ENCODE data around the gene UFC1.
"Not testable (repeated sequence)": the region's sequence is repeated elsewhere in the genome, so short reads cannot be mapped to it uniquely, and the experiment has no call there.

The UFC1 gene

GRCh38 chr1:161153682-161154337 lies at the start of gene UFC1:
UFC1 (plus strand) TSS chr1:161153978; CDS start chr1:161153998, 20 bp downstream.
- peak; percentile 87 for DNase-seq (ENCODE audit: low read depth, low spot score)

GRCh38 chr1:161106431-161106830 lies 47.3 kb upstream of the UFC1 start:
- DNase-seq (ENCODE audit: low read depth, low spot score), result no peak

GRCh38 chr1:161111117-161111516 lies 42.7 kb upstream of the UFC1 start:
- no peak for DNase-seq (ENCODE audit: low read depth, low spot score)

GRCh38 chr1:161111527-161111926 lies 42.3 kb upstream of the UFC1 start:
- no peak for DNase-seq (ENCODE audit: low read depth, low spot score)

GRCh38 chr1:161113915-161114314 lies 39.9 kb upstream of the UFC1 start:
- no peak for DNase-seq (ENCODE audit: low read depth, low spot score)

GRCh38 chr1:161114556-161114955 lies 39.2 kb upstream of the UFC1 start:
- DNase-seq (ENCODE audit: low read depth, low spot score), result no peak

GRCh38 chr1:161115132-161115711 lies 38.6 kb upstream of the UFC1 start:
- no peak for DNase-seq (ENCODE audit: low read depth, low spot score)

- DNase-seq (ENCODE audit: low read depth, low spot score), result not testable (repeated sequence)
These were observed 37.8 kb upstream of the UFC1 start for GRCh38 chr1:161115961-161116360.

- DNase-seq (ENCODE audit: low read depth, low spot score), result peak; percentile 94
These were observed 35.8 kb upstream of the UFC1 start, which contains the start of the genes NIT1 and PFDN2 for GRCh38 chr1:161117759-161118581. NIT1 (plus strand) TSS chr1:161118105; CDS start chr1:161118177, 72 bp downstream. PFDN2 (minus strand) TSS chr1:161118037; CDS start chr1:161118026, 11 bp downstream.

GRCh38 chr1:161119092-161119903 lies 34.5 kb upstream of the UFC1 start:
- peak; percentile 72 for DNase-seq (ENCODE audit: low read depth, low spot score)

- DNase-seq (ENCODE audit: low read depth, low spot score), result no peak
These were observed 32.6 kb upstream of the UFC1 start for GRCh38 chr1:161121042-161121650.

GRCh38 chr1:161121834-161122233 lies 31.9 kb upstream of the UFC1 start:
- no peak for DNase-seq (ENCODE audit: low read depth, low spot score)

GRCh38 chr1:161122967-161123366 lies 30.8 kb upstream of the UFC1 start:
- DNase-seq (ENCODE audit: low read depth, low spot score), result no peak

- no peak for DNase-seq (ENCODE audit: low read depth, low spot score)
These were observed 26.1 kb upstream of the UFC1 start for GRCh38 chr1:161127649-161128048.

- DNase-seq (ENCODE audit: low read depth, low spot score), result no peak
These were observed 25.0 kb upstream of the UFC1 start for GRCh38 chr1:161128591-161129420.

- DNase-seq (ENCODE audit: low read depth, low spot score), result no peak
These were observed 23.5 kb upstream of the UFC1 start for GRCh38 chr1:161130266-161130665.

- DNase-seq (ENCODE audit: low read depth, low spot score), result peak; percentile 16
These were observed 22.0 kb upstream of the UFC1 start for GRCh38 chr1:161131523-161132409.

- DNase-seq (ENCODE audit: low read depth, low spot score), result peak; percentile 99
These were observed 21.2 kb upstream of the UFC1 start, which contains the start of gene DEDD for GRCh38 chr1:161132410-161133219. DEDD (minus strand) TSS chr1:161132667; CDS start chr1:161124462, 8,205 bp downstream.

Measured in ELF-1 (cell line).